ENCODE data around the gene LDLRAD3.

Gene LDLRAD3

DNA sequence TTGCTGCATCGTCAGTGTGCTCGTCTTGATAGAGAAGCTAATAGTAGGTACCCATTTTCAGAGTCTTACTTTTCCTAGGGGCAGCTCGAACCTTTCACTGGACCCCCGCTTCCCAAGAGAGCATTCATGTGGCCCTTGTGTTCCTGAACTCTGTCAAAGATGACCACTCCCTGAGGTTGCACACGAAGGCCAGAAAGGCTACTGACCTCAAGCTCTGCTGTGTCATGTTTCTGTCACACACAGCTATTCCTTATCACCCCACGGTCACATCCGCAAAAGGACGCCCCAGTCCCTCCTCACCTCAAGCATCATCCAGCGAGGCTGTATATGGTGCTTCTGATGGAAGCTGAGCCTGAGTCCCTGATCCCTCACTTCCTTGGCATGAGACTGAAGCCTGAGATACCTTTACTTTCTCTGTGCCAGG lies 171.5 kb downstream of the LDLRAD3 start:
- H3K4me3 ChIP-seq (replicated peaks; ENCODE audit: low read depth, low read length) = no peak overlapping the region
- DNase-seq (ENCODE audit: low read depth) = no peak
- TF ChIP-seq, protein P1, sequence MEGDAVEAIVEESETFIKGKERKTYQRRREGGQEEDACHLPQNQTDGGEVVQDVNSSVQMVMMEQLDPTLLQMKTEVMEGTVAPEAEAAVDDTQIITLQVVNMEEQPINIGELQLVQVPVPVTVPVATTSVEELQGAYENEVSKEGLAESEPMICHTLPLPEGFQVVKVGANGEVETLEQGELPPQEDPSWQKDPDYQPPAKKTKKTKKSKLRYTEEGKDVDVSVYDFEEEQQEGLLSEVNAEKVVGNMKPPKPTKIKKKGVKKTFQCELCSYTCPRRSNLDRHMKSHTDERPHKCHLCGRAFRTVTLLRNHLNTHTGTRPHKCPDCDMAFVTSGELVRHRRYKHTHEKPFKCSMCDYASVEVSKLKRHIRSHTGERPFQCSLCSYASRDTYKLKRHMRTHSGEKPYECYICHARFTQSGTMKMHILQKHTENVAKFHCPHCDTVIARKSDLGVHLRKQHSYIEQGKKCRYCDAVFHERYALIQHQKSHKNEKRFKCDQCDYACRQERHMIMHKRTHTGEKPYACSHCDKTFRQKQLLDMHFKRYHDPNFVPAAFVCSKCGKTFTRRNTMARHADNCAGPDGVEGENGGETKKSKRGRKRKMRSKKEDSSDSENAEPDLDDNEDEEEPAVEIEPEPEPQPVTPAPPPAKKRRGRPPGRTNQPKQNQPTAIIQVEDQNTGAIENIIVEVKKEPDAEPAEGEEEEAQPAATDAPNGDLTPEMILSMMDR (IDR thresholded peaks at IDR 0.05; ENCODE audit: low read length, missing control alignments) = no peak

DNA sequence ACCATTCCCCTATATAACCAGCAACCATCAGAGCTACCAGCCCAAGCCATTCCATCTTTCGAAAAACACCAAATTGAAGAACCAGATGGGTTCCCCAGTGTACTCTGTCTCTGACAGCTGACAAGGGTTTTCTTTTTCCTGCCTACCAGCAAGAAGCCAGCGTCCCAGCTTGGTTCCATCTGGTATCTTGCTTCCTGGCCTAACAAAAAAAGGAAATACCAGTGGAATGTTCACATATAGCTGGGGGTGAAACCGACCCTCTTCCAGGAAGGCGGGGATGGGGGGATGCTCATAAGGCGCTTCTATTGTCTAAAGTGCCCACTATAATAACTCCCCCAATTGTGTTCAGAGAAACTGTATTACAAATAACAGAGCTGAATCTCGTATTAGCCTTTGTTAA lies 172.3 kb downstream of the LDLRAD3 start:
- TF ChIP-seq, protein P1 (IDR thresholded peaks at IDR 0.05; ENCODE audit: low read length, missing control alignments) = no peak

DNA sequence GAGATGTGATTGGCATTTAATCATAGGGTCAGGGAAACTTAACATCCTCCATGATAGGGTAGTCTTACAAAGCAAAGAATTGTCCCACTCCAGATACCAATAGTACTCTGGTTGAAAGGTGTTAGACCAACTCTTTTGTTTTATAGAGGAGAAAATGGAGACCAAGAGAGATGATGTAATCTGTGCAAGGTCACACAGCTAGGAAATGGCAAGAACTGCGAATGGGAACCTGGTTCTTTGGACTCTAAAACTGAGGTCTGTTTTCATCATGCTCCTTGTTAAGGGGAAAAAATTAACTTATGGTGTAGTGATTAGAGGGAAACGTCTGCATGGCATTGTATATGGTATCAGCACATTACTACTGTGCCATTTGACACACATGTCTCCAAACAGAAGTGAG lies 174.2 kb downstream of the LDLRAD3 start:
- TF ChIP-seq, protein P1 (IDR thresholded peaks at IDR 0.05; ENCODE audit: low read length, missing control alignments) = no peak
- no peak for DNase-seq (ENCODE audit: low read depth)

More for the DNA sequence above, 172.3 kb downstream of the LDLRAD3 start:
- DNase-seq (ENCODE audit: low read depth) = peak; percentile 70
- no peak overlapping the region for H3K4me3 ChIP-seq (replicated peaks; ENCODE audit: low read depth, low read length)

DNA sequence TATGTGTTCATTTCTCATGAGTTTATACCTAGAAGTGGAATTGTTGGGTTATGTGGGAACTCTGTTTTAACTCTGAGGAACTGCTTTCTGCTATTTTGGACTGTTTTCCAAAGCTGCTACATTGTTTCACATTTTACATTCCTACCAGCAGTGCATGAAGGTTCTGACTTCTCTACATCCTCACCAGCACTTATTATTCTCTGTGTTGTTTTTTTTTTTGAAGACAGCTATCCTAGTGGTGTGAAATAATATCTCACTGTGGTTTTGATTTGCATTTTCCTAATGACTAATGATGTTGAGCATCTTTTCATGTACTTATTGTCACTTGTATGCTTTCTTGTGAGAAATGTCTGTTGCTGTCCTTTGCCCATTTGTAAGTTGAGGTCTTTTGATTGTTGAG lies 175.4 kb downstream of the LDLRAD3 start:
- TF ChIP-seq, protein P1 (IDR thresholded peaks at IDR 0.05; ENCODE audit: low read length, missing control alignments) = no peak
- DNase-seq (ENCODE audit: low read depth) = no peak
- no peak overlapping the region for H3K4me3 ChIP-seq (replicated peaks; ENCODE audit: low read depth, low read length)

More for the DNA sequence above, 174.2 kb downstream of the LDLRAD3 start:
- H3K4me3 ChIP-seq (replicated peaks; ENCODE audit: low read depth, low read length) = no peak overlapping the region

DNA sequence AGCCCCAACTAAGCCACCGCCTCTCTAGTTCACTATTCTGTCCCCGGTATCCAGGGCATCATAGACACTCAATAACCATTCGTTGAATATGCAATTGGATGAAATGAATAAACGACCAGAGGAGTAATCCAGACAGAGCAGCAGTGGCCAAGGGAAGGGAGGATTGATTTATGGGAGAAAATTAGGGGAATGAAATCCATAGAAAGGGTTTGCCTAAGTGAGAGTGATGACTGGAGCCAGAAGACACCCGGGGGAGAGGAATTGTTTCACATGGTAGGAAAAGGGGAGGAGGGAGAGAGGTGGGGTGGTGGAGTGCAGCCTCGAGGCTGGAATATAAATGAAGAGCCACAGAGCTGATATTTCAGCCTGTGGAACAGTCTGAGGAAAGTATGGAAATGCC lies 177.2 kb downstream of the LDLRAD3 start:
- TF ChIP-seq, protein P1 (IDR thresholded peaks at IDR 0.05; ENCODE audit: low read length, missing control alignments) = no peak
- no peak for DNase-seq (ENCODE audit: low read depth)
- H3K4me3 ChIP-seq (replicated peaks; ENCODE audit: low read depth, low read length) = no peak overlapping the region

DNA sequence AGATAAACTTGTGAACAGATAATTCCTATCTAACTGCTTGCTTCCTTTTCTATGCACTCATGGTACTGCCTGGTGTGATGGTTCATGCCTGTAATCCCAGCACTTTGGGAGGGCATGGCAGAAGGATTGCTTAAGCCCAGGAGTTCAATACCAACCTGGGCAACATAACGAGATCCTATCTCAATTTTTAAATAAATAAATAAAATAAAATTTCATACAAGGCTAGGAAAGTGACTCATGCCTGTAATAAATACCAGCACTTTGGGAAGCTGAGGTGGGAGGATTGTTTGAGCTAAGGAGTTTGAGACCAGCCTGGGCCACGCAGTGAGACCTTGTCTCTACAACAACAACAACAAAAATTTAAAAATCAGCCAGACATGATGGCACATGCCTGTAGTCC lies 178.8 kb downstream of the LDLRAD3 start:
- H3K4me3 ChIP-seq (replicated peaks; ENCODE audit: low read depth, low read length) = no peak overlapping the region
- TF ChIP-seq, protein P1 (IDR thresholded peaks at IDR 0.05; ENCODE audit: low read length, missing control alignments) = no peak
- peak; percentile 25 for DNase-seq (ENCODE audit: low read depth)

DNA sequence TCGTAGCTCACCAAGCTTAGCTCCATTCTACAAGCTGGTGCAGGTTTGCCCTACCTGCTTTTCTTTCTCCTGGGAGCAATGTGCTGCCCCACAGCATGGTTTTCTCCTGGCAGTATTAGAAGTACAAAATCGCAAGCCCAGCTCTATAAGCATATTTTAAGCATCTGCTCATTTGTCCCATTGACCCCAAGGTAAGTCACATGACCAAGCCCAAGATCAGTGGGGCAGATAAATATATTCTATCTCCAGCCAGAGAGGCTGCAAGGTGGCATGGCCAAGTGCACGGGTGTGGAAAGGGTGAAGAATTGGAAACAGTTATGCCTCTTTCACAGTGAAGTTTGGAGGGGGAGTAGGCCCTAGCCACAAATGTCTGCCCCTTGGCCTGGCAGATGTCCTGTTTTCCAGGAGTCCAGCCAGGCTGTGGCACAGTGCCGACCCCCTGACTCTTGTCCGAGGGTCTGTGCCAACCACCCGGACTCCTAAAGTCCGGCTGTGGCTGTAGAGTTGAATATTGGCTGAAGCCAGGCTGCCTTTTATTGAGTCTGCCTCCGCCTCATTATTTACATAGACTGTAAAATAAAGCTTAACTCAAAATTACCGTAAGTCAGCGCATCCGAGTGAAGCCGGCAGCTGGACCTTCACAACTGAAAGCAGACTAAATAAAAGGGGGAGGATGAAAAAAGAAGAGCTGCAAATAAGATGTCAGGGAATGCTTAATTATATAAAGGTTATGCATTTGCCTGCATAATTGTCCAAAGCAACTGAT lies 179.7 kb downstream of the LDLRAD3 start:
- TF ChIP-seq, protein P1 (IDR thresholded peaks at IDR 0.05; ENCODE audit: low read length, missing control alignments) = no peak
- no peak for DNase-seq (ENCODE audit: low read depth)

More for the DNA sequence above, 179.7 kb downstream of the LDLRAD3 start:
- H3K4me3 ChIP-seq (replicated peaks; ENCODE audit: low read depth, low read length) = no peak overlapping the region

Data from fibroblast of pulmonary artery (primary cell).